Left colon (tissue), 2 donors: Measurements from ENCODE around the gene SLC4A1. TPM values are rescaled to one million over a fixed set of nuclear protein-coding genes. Genes with fewer than 3 reads are reported as not detected.

ENCODE experiments used
- ATAC-seq: fragments of 200-7000 bp; cut with Tn5 transposase; one replicate; pipeline ENCODE4 v1.9.1; 2020; ENCODE audit warnings: mild to moderate bottlenecking, moderate library complexity
- DNase-seq, 2 donors: peaks; one replicate each; pipeline ENCODE4 v3.0.0-alpha.2; 2020
- intact Hi-C, 2 donors: fragments of 100-400 bp; cut with DNase I in 1 of 2; cut with micrococcal nuclease in 1 of 2; formaldehyde crosslinking; loops; one replicate each; pipeline versions ENCODE4 v1.11.2 to v1.14.0; 2022; cut with DNase I, micrococcal nuclease
- long read RNA-seq: library from polyadenylated mRNA; unstranded; transcript quantifications from one replicate; pipeline ENCODE4 v2.0.0, GENCODE V29; 2021
- total RNA-seq, 2 donors: library from RNA; stranded (reverse); fragmentation: NEBNext Ultra II Directional; extraction: Animal tissue kit (Norgen Biotek cat#: 25700); gene quantifications; one replicate each; pipeline ENCODE4 v1.2.1, GENCODE V29; 2021
- donor health status: DM: no; HTN: no; CAD: no.
- donor health status: DM: yes; HTN: yes; CAD: no.

The SLC4A1 gene
- total RNA-seq, result not detected
- long read RNA-seq, result 0 reads

DNA sequence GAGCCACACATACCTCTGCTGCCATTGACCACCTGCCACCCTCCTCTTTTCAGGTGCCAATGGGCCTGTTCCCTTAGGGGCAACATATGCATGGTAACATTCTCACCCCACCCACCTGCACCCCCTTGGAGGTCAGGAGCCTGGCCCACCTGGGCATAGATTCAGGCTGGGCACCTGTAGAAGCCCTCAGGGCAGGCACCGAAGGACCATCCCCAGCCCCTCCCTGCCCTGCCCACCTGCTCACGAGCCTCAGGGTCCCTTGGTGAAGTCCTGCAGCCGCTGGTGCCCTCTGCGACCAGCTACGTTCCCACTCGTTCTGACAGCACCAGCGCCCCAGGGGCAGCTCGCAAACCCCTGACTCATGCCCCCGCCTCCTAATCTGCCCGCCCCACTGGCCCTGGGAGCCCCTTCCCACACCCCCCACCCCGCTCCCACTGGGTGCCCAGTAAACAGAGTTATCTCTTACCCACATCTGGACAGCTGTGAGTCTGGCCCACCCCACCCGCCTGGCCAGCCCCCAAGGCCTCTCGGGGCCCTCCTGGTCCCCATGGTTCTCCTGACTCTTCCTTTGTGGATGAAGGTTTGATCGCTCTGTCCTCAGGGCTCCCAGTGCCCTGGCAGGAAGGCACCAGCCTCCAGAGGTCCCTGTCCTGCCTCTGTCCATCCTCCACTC lies at the start of gene SLC4A1:
Gene SLC4A1 (minus strand): TSS at position 318 of the 673 bp plus-strand sequence. CDS start 5,269 bp downstream, outside the sequence.
- ATAC-seq, result no peak
- intact Hi-C loops, result no loop called here
- no peak for DNase-seq

DNA sequence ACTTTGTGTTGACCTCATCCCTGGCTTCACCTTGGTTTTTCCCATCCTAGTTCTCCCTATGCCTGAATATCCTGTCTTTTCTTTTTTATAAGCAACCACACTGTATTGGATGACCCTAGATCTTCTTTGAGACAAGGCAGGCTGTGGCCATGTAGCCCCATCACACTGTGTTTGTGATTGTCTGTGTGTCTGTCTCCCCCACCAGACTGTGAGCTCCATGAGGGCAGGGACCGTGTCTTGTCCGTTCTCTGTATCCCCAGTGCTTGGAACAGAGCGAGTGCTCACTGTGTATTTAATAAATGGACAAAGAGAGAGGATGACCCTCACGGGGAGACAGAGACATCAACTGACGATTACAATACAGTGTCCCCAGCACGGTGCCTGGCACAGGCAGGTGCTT lies 49.6 kb upstream of the SLC4A1 start:
- ATAC-seq (no peak), DNase-seq (no peak)
- intact Hi-C loops, result no loop called here

DNA sequence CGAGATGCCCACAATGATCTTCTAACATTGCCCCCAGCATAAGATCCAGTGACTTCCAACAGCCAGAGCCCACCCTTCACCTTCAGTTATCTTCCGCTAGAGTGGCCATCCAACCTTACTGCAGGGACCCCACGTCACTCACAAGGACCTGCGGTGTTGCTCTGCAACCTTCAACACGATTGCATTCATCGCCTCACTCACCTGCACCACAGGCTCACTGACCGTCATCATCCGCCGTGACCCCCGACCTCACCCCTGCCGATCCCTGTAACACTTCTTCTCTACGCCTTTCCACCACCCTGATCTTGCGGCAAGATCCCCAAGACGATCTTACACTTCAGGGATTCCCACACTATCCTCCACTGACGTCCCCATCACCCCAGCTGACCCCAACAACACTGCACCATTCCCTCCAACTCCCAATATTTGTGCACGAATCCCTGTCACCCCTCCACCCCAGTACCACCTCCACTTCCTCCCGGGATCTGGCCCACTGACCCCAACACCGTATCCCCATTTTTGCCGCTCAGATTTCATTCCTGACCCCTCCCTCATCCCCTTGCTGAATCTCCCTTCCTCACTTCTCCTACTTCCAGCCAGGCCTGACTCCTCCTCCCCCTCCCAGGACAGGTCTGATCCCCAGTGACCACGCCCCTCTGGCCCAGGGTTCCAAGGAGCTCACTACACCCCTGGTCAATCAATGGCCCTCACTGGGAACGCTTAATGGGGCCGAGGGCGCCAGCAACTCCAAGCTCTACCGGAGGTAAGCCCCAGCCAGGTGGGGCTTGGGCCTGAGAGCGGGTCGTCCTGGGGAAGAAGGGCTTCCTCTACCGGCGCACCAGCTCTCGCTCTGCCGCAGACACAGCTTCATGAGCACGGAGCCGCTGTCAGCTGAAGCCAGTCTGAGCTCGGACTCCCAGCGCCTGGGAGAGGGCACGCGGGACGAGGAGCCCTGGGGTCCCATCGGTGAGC lies 48.1 kb upstream of the SLC4A1 start:
- ATAC-seq (no peak), DNase-seq (no peak)
- intact Hi-C loops, result no loop called here

DNA sequence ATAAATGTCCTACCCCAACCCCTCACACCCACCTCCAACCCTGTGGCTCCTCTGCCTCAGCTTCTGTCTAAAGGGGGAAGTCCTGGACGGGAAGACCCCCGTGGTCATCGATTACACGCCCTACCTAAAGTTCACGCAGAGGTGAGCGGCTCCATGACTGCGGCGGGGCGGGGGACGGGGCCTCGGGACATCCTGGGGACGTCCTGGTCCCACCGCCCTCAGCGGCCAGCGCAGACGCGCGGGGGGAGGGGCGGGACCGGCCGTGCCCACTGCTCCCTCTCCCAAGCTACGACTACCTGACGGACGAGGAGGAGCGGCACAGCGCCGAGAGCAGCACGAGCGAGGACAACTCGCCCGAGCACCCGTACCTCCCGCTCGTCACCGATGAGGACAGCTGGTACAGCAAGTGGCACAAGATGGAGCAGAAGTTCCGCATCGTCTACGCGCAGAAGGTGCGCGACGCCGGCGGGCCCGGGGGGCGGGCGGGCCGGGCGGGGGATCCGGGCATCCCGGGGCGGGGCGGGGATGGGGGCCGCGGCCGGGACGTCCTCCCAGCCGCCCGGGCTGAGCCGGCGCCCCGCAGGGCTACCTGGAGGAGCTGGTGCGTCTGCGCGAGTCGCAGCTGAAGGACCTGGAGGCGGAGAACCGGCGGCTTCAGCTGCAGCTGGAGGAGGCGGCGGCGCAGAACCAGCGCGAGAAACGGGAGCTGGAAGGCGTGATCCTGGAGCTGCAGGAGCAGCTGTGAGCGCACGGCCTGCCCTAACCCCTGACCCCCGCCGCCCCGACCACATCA lies 47.1 kb upstream of the SLC4A1 start:
- intact Hi-C loops, result no loop called here
- ATAC-seq (peak; percentile 20), DNase-seq (peak in 1 of 2 donors; percentile 43)

DNA sequence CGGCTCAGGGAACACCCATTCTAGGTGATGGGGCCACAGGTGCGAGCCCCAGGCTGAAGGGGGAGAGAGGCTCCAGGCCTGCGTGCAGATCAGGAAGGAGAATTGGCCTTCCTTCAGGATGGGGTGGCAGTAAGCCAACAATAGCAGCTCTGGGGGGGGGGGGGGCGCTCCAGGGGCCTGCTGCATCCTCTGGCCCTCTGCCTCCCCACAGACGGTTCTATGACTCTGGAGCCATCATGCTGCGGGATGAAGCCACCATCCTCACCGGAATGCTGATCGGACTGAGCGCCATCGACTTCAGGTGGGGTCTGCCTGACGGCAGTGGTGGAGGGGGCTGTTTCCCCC lies 46.6 kb upstream of the SLC4A1 start:
- ATAC-seq (no peak), DNase-seq (no peak)
- intact Hi-C loops, result no loop called here

DNA sequence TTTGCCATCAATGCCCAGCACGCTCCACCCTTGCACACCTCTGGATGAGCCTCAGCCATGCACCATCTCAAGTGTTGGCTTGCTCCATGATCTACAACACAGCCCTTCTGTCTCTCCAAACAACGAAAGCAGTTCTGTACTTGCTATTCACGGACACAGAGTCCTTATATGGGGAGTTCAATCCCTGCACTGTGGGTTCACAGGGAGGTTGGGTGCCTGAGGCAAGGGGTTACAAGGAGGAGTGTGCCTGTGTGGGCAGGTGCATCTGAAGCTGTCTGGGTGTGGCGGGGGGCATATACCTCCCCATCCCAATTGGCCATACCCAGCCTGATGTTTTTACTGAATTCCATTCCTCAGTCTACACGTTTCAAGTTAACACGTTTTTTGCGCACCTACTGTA lies 46.1 kb upstream of the SLC4A1 start:
- no peak for DNase-seq
- ATAC-seq, result no peak
- intact Hi-C loops, result no loop called here

DNA sequence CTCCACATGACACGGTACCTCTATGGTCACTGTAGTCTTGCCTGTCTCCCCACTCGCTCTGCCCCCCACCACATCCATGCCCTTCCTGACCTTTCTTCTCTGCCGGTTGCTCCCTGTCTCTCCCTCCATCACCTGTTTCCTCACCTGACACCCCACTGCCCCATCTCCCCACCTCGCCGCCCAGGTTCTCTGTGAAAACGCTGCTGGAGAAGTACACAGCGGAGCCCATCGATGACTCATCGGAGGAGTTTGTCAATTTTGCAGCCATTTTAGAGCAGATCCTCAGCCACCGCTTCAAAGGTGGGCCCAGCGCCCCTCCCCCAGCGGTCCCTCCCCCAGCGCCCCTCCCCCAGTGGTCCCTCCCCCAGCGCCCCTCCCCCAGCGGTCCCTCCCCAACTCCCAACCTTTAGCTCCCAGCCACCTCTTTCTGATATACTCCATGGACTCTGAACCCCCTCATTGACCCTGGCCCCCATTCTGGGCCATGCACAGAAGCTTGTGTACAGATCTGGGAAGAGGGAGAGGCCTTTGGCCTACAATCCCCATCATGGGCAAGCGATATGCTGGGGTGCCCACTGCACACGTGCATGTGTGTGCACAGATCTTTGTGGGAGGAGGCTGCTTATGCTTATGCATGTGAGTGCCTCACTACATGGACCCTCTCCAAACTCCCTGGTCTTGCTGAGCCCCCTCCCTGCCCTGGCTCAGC lies 44.6 kb upstream of the SLC4A1 start:
- no peak for DNase-seq

DNA sequence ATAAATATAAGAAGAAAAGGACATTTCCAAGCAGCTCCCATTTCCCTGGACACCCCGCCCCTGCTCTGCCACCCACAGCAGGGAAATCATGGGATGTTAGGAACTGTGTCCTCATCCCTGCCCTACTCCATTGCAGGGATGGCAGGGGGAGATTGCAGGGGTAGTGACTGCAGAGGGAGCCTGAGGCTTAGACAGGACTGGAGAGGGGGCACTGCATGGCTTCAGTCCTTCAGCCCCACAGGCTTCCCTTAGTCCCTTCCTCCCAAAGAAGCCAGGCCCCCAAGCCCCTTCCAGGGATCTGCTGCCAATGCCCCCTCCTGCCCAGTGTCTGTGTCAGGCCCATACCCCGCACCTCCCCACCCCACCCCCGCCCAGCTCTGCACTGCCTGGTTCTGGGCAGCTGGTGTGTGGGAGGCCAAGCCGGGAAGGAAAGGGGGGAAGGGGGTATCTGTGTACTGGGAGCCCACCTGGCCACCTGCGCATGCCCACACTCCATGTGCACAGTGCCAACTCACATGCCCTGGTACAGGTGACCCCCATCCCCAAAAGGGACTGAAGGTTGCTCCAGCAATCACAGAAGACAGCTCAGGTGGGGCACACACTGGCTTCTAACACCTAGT lies 43.7 kb upstream of the SLC4A1 start:
- ATAC-seq, result no peak
- DNase-seq, result no peak
- intact Hi-C loops, result no loop called here

More for the DNA sequence above, 44.6 kb upstream of the SLC4A1 start:
- no peak for ATAC-seq
- intact Hi-C loops, result no loop called here

DNA sequence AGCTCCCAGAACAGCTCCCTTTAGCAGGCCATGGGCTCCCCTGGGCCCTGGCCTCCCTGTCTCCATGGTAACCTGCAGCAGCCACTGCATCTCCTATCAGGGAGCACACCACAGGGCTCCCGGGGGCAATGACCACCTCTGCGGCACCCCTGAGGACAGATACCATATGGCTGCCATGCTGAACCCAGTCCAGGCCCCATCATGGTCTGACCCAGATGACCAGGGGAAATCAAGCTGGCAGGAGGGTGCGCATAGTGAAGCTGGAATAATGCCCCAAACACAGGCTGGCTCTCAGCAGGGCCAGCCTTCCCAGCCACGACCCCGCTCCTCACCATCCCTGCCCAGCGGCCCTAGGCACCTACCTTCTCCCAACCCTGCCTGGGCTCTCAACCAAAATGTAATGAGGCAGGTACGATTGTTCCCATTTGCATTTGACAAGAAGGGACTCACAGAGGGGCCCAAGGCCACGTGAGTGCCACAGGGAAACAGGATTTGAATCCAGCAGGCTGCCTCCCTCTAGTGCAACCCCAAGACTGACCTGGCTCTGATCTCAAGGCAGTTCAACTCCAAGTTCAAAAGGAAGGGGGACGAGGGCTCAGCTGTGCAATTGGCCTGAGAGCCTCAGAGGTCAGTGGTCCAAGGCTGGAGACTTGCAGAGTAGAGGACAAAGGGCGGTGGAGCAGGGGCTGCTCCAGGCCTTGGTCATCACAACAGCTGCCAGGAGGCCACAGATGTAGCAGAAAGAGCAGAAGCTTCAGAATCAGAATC lies 42.9 kb upstream of the SLC4A1 start:
- no peak for ATAC-seq
- intact Hi-C loops, result no loop called here

DNA sequence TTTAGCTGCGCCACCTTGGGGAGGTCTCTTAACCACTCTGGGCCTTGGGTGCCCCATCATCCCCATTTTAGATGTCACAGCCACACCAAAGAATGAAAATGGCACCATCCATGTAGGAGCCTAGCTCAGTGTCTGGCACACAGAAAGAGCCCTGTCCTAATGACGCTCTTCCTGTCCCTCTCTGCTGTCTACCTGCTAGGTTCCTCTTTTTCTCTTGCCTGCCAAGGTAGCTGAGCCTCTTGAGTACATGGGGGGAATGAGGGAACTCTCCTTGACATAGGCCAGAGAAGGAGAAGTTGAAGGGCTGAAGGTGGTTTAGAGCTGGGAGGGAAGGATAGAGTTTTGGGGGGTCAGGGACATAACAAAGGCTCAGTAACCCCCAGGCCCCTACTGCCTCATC lies 42.3 kb upstream of the SLC4A1 start:
- DNase-seq, result no peak
- intact Hi-C loops, result no loop called here
- no peak for ATAC-seq

More for the DNA sequence above, 42.9 kb upstream of the SLC4A1 start:
- no peak for DNase-seq

DNA sequence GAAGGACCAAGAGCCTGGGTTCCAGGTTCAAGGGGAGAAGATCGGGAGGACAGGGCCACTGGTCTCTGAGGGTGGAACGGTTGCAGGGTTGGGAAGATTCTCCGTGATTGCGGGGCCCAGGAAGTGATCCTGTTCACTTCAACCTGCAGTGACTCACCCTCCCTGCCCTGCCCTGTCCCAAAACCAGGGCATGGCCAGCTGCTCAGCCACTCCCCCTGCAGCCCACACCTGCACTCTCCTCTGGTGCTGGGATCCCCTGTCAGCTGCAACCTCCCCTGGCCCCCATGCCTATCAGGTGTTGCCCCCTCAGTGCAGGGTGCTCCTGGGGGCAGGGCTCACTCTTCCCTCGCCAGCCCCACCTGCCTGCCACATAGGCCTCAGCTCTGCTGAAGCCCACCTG lies 41.5 kb upstream of the SLC4A1 start:
- no peak for ATAC-seq
- no peak for DNase-seq
- intact Hi-C loops, result no loop called here

DNA sequence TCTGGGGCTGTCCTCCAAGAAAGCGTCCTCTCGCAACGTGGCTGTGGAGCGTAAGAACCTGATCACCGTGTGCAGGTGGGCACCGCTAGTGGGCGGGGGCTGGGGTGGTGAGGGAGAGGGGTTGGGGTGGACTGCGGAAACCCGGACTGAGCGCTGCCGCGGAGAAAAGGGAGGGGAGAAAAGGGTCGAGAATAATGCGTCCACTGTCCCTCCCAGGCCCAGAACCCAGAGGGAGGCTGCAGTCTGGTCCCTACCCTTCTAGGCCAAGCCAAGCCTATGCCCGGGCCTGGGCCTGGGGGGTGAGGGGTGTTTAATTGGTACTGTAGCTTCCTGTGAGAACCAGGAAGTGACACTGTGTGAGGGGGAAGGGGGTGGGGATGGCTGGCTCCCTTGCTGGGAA lies 40.9 kb upstream of the SLC4A1 start:
- no peak for DNase-seq
- intact Hi-C loops, result no loop called here
- ATAC-seq, result peak; percentile 25

DNA sequence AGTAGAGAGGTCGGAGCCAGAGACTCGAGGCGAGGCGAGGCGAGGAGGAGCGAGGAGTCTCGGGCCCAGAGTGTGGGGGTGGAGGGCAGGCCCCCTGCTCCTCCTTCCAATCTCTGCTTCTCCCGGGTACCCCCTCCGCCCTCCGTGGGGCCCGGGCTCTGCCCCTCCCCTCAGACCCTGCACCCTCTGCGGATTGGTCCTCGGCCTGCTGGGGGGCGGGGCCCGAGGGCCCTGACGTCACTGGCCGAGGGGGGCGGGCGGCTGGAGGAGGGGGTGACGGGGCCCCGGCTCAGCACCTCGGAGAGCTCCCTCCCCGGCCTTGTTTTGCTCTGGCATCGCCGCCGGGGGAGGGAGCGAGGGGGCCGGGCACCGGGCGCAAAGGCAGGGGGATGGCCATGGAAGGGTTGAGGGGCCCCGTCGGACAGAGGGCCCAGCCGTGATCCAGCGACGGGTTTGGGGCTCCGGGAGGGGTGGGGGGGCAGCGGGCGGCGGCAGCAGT lies 40.4 kb upstream of the SLC4A1 start, which contains the start of gene RUNDC3A:
Gene RUNDC3A (plus strand): TSS at position 282 of the 499 bp plus-strand sequence. CDS start 232 bp downstream, outside the sequence.
- ATAC-seq, result peak; percentile 91
- DNase-seq, result peak; percentile 77 to 83
- intact Hi-C loops, result no loop called here

DNA sequence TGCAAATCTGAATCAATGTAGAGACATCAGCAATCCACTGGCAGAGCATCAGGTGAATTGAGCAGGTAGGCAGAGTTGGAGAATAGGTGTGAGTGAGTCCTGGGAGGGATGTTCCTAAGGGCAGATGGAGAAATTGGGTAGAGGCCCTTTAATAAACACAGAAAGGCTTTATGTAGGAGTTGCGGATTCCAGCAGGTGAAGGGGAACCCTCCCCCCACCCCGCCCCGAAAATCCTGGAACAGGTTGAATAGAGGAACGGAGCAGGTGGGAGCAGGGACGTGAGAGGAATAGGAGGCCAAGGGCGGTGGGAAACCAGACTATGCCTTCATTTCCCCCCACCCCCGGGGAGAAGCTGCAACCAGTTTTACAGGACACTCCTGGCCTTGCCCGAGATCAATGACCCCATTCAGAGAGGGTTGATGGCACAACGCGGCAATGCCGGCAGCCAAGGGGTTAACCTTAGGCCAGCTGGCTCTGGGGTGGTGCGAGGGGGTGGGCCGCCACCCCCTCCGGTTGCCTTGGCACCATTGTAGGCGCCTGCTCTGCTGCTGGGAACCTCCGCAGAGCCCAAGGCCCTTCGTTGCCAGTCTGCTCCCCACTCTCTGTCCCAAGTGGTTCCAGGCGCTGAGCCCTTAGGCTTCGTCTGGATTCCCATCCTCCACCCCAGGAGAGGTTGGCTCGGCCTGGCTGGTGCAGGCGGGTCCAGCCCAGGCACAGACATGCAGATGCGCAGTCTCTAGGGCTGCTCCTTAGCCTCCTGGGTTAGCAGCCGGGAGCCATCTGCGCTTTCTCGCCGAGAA lies 39.7 kb upstream of the SLC4A1 start:
- intact Hi-C loops, result no loop called here
- ATAC-seq (peak; percentile 66), DNase-seq (peak in 1 of 2 donors; percentile 53)

DNA sequence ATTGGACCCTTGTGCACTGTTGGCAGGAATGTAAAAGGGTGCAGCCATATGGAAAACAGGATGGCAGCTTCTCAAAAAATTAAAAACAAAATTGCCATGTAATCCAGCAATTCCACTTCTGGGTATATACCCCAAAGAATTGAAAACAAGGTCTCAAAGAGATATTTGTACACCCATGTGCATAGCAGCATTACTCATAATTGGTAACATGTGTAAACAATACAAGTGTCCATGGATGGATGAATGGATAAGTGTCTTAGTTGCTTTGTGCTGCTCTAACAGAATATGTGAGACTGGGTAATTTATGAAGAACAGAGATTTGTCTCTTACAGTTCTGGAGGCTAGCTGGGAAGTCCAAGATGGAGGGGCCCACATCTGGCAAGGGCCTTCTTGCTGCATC lies 36.7 kb upstream of the SLC4A1 start:
- DNase-seq (no peak), ATAC-seq (no peak)
- intact Hi-C loops, result no loop called here

DNA sequence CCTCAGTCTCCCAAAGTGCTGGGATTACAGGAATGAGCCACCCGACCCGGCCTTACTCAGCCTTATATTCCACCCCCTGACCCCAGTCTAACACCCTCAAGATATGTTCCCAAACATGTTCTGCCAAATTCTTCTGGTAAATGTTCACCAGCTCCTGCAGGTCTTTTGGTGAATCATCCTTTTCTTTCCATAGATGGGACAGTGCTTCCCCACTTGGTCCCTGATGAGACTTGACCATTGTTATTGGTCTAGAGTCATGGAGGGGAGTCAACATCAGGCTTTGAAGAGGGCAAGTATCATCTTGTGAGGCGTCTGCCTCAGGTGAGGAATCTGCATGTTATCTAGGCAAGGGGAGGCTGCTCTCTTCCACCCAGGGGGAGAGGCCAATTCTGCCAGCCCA lies 30.0 kb upstream of the SLC4A1 start:
- intact Hi-C loops, result no loop called here
- no peak for ATAC-seq
- DNase-seq, result no peak
